Fibroblast of skin of right quadriceps (primary cell): Measurements from ENCODE around the gene VEZF1.

ENCODE experiments used
- DNase-seq: peaks from one replicate; pipeline ENCODE4 v3.0.0-alpha.2; 2013

The VEZF1 gene

GRCh38 chr17:57947369-57947768, 40.7 kb downstream of the VEZF1 start:
- no peak for DNase-seq

GRCh38 chr17:57946798-57947358, 41.2 kb downstream of the VEZF1 start:
- DNase-seq: peak; percentile 50

- peak; percentile 72 for DNase-seq
Observed at GRCh38 chr17:57945996-57946797, 41.9 kb downstream of the VEZF1 start.

GRCh38 chr17:57944908-57945307, 43.1 kb downstream of the VEZF1 start:
- DNase-seq: peak; percentile 78

GRCh38 chr17:57943645-57944044, 44.4 kb downstream of the VEZF1 start:
- DNase-seq: no peak

GRCh38 chr17:57943140-57943539, 44.9 kb downstream of the VEZF1 start:
- peak; percentile 65 for DNase-seq

GRCh38 chr17:57941384-57942370, 46.4 kb downstream of the VEZF1 start:
- DNase-seq: no peak

GRCh38 chr17:57940653-57941329, 47.3 kb downstream of the VEZF1 start:
- DNase-seq: no peak

- no peak for DNase-seq
Observed at GRCh38 chr17:57940231-57940630, 47.8 kb downstream of the VEZF1 start.

GRCh38 chr17:57939797-57940196, 48.3 kb downstream of the VEZF1 start:
- no peak for DNase-seq

- DNase-seq: no peak
Observed at GRCh38 chr17:57938061-57938502, 50.0 kb downstream of the VEZF1 start.

GRCh38 chr17:57937492-57937891, 50.6 kb downstream of the VEZF1 start:
- no peak for DNase-seq

- DNase-seq: peak; percentile 65
Observed at GRCh38 chr17:57935833-57936807, 51.9 kb downstream of the VEZF1 start.

- no peak for DNase-seq
Observed at GRCh38 chr17:57931488-57932137, 56.4 kb downstream of the VEZF1 start.

GRCh38 chr17:57930239-57930638, 57.8 kb downstream of the VEZF1 start:
- no peak for DNase-seq

GRCh38 chr17:57929386-57929785, 58.7 kb downstream of the VEZF1 start:
- no peak for DNase-seq

GRCh38 chr17:57928928-57929327, 59.1 kb downstream of the VEZF1 start:
- no peak for DNase-seq

- peak; percentile 73 for DNase-seq
Observed at GRCh38 chr17:57927048-57927723, 60.9 kb downstream of the VEZF1 start.

- DNase-seq: no peak
Observed at GRCh38 chr17:57926723-57927047, 61.4 kb downstream of the VEZF1 start.

- no peak for DNase-seq
Observed at GRCh38 chr17:57925361-57925990, 62.6 kb downstream of the VEZF1 start.
